ENCODE measurements around the gene PDE4B.

PDE4B gene

GRCh38 chr1:66364578-66365391 is 572.1 kb downstream of the PDE4B start:
- in situ Hi-C loops (cut with MboI; ENCODE audit: low pct_unique_long_range_greater_than_20kb, low sequenced_read_pairs), result no loop called here

GRCh38 chr1:66365635-66366034 is 572.9 kb downstream of the PDE4B start:
- no peak for DNase-seq
- in situ Hi-C loops (cut with MboI; ENCODE audit: low pct_unique_long_range_greater_than_20kb, low sequenced_read_pairs), result no loop called here

More at GRCh38 chr1:66364578-66365391, 572.1 kb downstream of the PDE4B start:
- DNase-seq, result no peak

- DNase-seq, result no peak
- in situ Hi-C loops (cut with MboI; ENCODE audit: low pct_unique_long_range_greater_than_20kb, low sequenced_read_pairs), result no loop called here
Measured at GRCh38 chr1:66366634-66367033, 573.9 kb downstream of the PDE4B start.

- in situ Hi-C loops (cut with MboI; ENCODE audit: low pct_unique_long_range_greater_than_20kb, low sequenced_read_pairs), result no loop called here
- DNase-seq, result no peak
Measured at GRCh38 chr1:66367369-66367768, 574.7 kb downstream of the PDE4B start.

GRCh38 chr1:66368261-66368660 is 575.6 kb downstream of the PDE4B start:
- in situ Hi-C loops (cut with MboI; ENCODE audit: low pct_unique_long_range_greater_than_20kb, low sequenced_read_pairs), result no loop called here
- DNase-seq, result no peak

- in situ Hi-C loops (cut with MboI; ENCODE audit: low pct_unique_long_range_greater_than_20kb, low sequenced_read_pairs), result no loop called here
- no peak for DNase-seq
Measured at GRCh38 chr1:66370462-66370971, 577.8 kb downstream of the PDE4B start.

GRCh38 chr1:66371233-66372005 is 578.7 kb downstream of the PDE4B start:
- DNase-seq, result no peak
- in situ Hi-C loops (cut with MboI; ENCODE audit: low pct_unique_long_range_greater_than_20kb, low sequenced_read_pairs), result no loop called here

- in situ Hi-C loops (cut with MboI; ENCODE audit: low pct_unique_long_range_greater_than_20kb, low sequenced_read_pairs), result no loop called here
- DNase-seq, result no peak
Measured at GRCh38 chr1:66372522-66373101, 579.9 kb downstream of the PDE4B start.

GRCh38 chr1:66373157-66373591 is 580.5 kb downstream of the PDE4B start:
- DNase-seq, result peak; percentile 77
- in situ Hi-C loops (cut with MboI; ENCODE audit: low pct_unique_long_range_greater_than_20kb, low sequenced_read_pairs), result no loop called here

GRCh38 chr1:66374148-66374547 is 581.5 kb downstream of the PDE4B start:
- no peak for DNase-seq
- in situ Hi-C loops (cut with MboI; ENCODE audit: low pct_unique_long_range_greater_than_20kb, low sequenced_read_pairs), result no loop called here

GRCh38 chr1:66374561-66375111 is 581.9 kb downstream of the PDE4B start:
- DNase-seq, result peak; percentile 24
- in situ Hi-C loops (cut with MboI; ENCODE audit: low pct_unique_long_range_greater_than_20kb, low sequenced_read_pairs), result no loop called here

- peak; percentile 21 for DNase-seq
Measured at GRCh38 chr1:66375125-66375524, 582.4 kb downstream of the PDE4B start.

GRCh38 chr1:66380452-66381212 is 587.9 kb downstream of the PDE4B start:
- peak; percentile 50 for DNase-seq
- in situ Hi-C loops (cut with MboI; ENCODE audit: low pct_unique_long_range_greater_than_20kb, low sequenced_read_pairs), result no loop called here

More at GRCh38 chr1:66375125-66375524, 582.4 kb downstream of the PDE4B start:
- in situ Hi-C loops (cut with MboI; ENCODE audit: low pct_unique_long_range_greater_than_20kb, low sequenced_read_pairs), result no loop called here

- in situ Hi-C loops (cut with MboI; ENCODE audit: low pct_unique_long_range_greater_than_20kb, low sequenced_read_pairs), result no loop called here
- no peak for DNase-seq
Measured at GRCh38 chr1:66381621-66382275, 589.1 kb downstream of the PDE4B start.

GRCh38 chr1:66383168-66383567 is 590.5 kb downstream of the PDE4B start:
- DNase-seq, result no peak
- in situ Hi-C loops (cut with MboI; ENCODE audit: low pct_unique_long_range_greater_than_20kb, low sequenced_read_pairs), result no loop called here

GRCh38 chr1:66383611-66384010 is 590.9 kb downstream of the PDE4B start:
- in situ Hi-C loops (cut with MboI; ENCODE audit: low pct_unique_long_range_greater_than_20kb, low sequenced_read_pairs), result no loop called here

GRCh38 chr1:66384258-66384921 is 591.7 kb downstream of the PDE4B start:
- in situ Hi-C loops (cut with MboI; ENCODE audit: low pct_unique_long_range_greater_than_20kb, low sequenced_read_pairs), result no loop called here

More at GRCh38 chr1:66383611-66384010, 590.9 kb downstream of the PDE4B start:
- DNase-seq, result peak; percentile 52

GRCh38 chr1:66386712-66387111 is 594.0 kb downstream of the PDE4B start:
- in situ Hi-C loops (cut with MboI; ENCODE audit: low pct_unique_long_range_greater_than_20kb, low sequenced_read_pairs), result no loop called here
- DNase-seq, result peak; percentile 39

More at GRCh38 chr1:66384258-66384921, 591.7 kb downstream of the PDE4B start:
- no peak for DNase-seq
